Keratinocyte (primary cell): ENCODE data around the gene FOLR1.

Experiments used
- EZH2 ChIP-seq: IDR thresholded peaks from one replicate; pipeline ENCODE4 v1.6.1; 2012; ENCODE audit warnings: inconsistent platforms, mild to moderate bottlenecking, low read length, moderate library complexity
- TF ChIP-seq, protein P1 (sequence below), 3 experiments: IDR thresholded peaks in 1 of 3; conservative IDR thresholded peaks in 1 of 3; optimal IDR thresholded peaks in 1 of 3; 2 replicates in 2 of 3; 3 replicates in 1 of 3; pipeline versions ENCODE3 to v1.5.1; 2011; ENCODE audit warnings: low read length in 3 of 3, mild to moderate bottlenecking in 3 of 3, moderate library complexity in 2 of 3, control low read depth in 1 of 3, inconsistent platforms in 1 of 3; ENCODE audit not compliant: insufficient read depth in 2 of 3; ENCODE audit errors: extremely low read depth in 1 of 3

DNA sequence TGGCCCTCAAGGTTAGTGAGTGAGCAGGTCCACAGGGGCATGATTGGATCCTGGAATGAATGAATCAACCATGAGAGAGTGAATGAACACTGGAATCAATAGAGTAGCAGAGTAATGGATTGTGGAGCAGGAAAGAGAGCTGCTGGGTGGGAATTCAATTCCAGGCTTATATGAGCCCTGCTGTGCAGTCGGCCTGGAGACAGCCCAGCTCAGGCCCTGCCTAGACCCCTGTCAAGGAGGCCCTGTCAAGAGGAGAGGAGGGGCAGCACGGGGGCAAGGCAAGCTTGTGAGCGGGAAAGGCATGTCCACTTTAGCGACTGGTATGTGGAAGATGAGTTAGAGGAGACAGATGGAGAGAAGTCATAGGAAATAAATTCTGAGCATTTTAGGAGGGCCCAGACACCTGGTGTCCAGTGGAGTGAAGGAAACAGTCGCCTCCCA, 1.3 kb upstream of the FOLR1 start:
- TF ChIP-seq EZH2 = no peak
- TF ChIP-seq, protein P1, sequence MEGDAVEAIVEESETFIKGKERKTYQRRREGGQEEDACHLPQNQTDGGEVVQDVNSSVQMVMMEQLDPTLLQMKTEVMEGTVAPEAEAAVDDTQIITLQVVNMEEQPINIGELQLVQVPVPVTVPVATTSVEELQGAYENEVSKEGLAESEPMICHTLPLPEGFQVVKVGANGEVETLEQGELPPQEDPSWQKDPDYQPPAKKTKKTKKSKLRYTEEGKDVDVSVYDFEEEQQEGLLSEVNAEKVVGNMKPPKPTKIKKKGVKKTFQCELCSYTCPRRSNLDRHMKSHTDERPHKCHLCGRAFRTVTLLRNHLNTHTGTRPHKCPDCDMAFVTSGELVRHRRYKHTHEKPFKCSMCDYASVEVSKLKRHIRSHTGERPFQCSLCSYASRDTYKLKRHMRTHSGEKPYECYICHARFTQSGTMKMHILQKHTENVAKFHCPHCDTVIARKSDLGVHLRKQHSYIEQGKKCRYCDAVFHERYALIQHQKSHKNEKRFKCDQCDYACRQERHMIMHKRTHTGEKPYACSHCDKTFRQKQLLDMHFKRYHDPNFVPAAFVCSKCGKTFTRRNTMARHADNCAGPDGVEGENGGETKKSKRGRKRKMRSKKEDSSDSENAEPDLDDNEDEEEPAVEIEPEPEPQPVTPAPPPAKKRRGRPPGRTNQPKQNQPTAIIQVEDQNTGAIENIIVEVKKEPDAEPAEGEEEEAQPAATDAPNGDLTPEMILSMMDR (optimal IDR thresholded peaks at IDR 0.05 in 1 of 3, IDR thresholded peaks at IDR 0.05 in 1 of 3, conservative IDR thresholded peaks at IDR 0.05 in 1 of 3; ENCODE audit: extremely low read depth in 1 of 3, insufficient read depth in 2 of 3, low read length in 3 of 3) = no peak
